KG1 (cell line): ENCODE data around the gene TBC1D5.
"Not testable (repeated sequence)": the region's sequence is repeated elsewhere in the genome, so short reads cannot be mapped to it uniquely, and the experiment has no call there.

ENCODE experiments used
- DNase-seq: peaks from one replicate; lab custom pipeline; 2025; lab: John Stamatoyannopoulos, UW

TBC1D5 gene

DNA sequence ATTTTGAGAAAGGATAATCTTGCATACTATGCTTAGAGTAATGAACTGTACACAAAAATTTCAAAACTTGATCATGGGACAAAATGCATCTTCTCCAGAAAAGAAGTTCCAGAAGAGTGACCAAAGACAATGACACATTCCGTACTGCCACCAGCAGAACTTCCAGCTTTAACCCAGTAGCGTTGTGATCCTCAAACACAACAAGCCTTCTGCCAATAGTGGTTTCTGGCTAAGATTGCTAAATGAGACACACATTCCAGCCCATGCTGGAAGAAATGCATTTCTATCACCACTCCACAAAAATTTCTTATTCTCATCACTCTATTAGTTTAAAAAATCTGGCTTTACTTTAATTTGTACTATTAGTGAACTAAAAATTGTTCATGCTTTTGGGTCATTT, 334.9 kb downstream of the TBC1D5 start:
- DNase-seq, result no peak

DNA sequence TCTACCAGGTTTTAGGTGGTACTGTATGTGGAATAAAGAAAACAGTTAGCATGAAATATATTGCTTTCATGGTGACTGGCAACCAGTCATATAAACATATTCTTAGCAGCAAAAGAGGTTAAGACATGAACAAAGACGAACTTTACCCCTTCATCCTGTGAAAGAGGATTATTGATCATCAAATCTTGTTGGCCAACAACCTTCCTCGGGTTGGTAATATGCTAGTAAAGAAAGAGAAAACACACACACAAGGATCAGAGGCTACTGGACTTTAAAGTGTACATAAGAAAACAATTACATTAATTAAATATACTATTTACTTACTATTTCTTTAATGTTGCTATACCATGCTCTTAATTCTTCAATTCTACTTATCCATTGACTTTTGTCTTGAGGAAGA, 337.9 kb downstream of the TBC1D5 start:
- DNase-seq, result no peak

DNA sequence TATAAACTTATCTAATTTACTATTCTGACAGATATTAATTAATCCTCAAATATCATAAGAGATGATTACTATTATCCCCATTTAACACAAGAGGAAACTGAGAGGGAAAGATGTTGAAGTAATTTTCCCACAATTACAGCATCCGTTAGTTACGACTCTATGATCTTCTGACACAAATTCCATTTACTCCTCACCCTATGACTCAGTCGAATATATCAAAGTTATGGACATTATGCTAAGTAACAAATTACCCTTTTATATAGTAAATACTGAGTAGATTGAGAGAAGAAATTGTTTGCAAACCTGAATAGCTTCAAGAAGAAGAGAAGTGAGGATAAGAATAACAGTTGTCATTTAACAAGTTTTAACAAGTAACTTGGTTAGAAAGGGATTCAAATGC, 340.0 kb downstream of the TBC1D5 start:
- no peak for DNase-seq

- DNase-seq, result no peak
Observed at GRCh38 chr3:17401912-17402311, 340.5 kb downstream of the TBC1D5 start.

- DNase-seq, result no peak
Observed at GRCh38 chr3:17399586-17399985, 342.8 kb downstream of the TBC1D5 start.

DNA sequence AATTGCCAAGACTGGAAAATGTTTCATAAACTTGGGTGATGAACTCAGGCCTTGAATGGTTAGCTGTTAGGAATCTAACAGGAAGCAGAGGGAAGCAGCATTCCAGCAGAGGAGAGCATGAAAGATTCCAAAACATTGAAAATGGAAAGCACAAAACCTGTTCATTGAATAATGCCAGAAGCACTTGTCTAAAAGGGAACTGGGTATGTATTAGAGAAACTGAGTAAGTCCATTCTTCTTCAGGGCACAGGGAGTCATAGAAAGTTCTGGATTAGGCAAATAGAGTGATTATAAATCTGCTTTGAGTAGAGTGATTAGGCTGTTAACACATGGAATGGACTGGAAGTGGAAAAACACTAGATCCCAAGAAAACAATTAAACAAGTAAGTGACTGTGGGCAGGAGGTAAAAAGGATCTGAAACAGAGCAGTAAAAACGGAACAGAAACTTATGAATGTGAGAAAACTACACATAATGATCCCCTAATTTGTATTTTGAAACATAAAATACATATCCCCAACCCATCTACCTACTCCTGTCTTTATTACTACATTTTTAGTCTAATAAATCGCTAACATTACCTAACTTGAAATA, 343.4 kb downstream of the TBC1D5 start:
- DNase-seq, result no peak

GRCh38 chr3:17396036-17396435, 346.4 kb downstream of the TBC1D5 start:
- no peak for DNase-seq

DNA sequence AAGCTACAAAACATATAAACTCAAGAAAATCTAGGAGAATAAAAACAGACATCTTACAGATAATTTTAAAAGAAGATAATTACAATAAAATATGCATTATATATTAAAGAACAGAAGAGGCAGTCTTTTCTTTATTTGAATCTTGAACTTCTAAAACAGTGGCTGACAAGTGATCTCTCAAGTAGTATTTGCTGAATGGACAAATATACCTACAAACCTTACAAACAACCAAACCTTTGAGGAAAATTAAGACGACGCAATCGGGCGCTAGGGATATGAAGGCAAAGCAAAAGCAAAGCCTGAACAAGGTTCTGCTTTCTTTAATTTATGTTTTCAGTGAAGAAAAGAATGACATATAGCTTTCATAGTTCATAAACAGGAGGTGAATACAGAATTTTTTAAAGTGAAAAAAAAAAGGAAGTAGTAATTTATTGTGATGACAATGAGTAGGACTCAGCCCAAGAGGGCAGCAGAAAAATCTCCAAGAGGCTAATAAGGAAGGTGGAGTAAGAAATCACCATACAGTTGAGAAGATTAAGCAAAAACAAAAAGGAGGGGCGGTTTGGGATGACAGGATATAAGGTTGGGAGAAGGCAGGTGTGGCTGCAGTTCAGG, 347.8 kb downstream of the TBC1D5 start:
- peak; percentile 13 for DNase-seq

DNA sequence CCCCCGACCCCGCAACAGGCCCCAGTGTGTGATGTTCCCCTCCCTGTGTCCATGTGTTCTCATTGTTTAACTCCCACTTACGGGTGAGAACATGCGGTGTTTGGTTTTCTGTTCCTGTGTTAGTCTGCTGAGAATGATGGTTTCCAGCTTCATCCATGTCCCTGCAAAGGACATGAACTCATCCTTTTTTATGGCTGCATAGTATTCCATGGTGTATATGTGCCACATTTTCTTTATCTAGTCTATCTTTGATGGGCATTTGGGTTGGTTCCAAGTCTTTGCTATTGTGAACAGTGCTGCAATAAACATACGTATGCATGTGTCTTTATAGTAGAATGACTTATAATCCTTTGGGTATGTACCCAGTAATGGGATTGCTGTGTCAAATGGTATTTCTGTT, 349.9 kb downstream of the TBC1D5 start:
- not testable (repeated sequence) for DNase-seq

DNA sequence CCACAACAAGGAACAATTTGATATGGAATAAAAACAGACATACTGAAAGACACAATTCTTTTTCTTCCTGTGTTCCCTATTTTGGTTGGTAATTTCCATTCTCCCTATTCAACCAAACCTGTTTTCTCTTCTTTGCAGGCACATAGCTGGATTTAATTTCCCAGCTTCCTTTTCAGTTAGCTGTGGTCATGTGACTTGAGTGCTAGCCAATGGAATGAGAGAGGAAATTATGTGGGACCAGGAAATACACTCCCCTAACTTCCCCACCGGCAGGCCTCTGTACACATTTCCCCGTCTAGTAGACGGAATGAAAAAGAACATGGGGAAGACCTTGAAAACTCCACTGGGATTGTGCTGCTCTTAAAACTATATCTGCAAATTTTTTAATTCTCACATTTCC, 351.6 kb downstream of the TBC1D5 start:
- no peak for DNase-seq

GRCh38 chr3:17387108-17387507, 355.3 kb downstream of the TBC1D5 start:
- DNase-seq, result no peak

- DNase-seq, result no peak
Observed at GRCh38 chr3:17386432-17386831, 356.0 kb downstream of the TBC1D5 start.

GRCh38 chr3:17384567-17385296, 357.7 kb downstream of the TBC1D5 start:
- DNase-seq, result no peak

DNA sequence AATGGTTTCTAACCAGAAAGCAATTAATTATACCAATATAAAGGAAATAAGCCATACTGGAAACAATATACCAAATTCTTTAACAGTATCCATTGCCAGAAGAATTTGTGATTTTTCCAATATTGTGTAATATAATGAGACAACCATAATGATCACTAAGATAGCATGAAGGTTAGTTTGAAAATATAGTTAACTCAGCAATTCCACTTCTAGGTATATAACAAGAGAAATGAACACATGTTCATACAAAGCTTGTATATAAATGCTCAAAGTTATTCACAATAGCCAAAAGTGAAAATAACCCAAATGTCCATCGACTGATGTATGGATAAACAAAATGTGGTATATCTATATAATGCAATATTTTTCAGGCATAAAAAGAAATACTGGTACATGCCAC, 369.1 kb downstream of the TBC1D5 start:
- no peak for DNase-seq

GRCh38 chr3:17372362-17373210, 369.8 kb downstream of the TBC1D5 start:
- no peak for DNase-seq

GRCh38 chr3:17369973-17370372, 372.5 kb downstream of the TBC1D5 start:
- DNase-seq, result no peak

DNA sequence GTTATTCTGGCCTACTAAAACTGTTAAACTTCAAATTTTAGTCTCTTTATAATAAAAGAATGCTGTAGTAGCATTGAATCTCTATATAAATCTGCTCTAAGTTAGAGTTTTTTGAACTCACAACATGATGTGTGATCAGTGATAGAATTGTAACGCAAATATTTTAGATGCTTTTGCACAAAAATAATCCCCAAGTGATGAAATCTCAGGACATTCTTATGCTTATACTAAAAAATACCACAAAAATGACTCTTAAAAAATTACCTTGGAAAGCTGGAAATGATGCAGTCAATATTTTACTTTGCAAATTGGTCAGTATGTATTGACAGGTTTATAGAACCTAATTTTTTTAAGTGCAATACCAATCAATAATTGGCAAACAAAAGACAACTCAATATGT, 375.3 kb downstream of the TBC1D5 start:
- no peak for DNase-seq

DNA sequence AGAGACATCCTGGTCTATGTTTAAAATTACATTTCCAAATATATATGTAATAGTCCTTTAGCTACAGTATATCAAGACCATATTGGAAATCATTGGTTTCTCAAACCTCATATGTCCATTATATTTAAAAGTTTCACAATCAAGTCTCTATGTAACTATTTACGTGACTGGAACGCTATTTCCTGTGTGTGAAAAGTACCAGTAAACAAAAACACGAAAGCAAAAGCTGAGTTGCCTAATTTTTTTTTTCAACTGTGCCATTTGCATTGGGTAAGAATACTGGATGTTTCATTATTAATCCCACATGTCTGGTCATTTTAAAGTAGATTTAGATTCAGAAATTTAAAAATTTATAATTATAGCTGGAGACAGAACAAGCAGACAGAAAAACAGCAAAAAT, 381.4 kb downstream of the TBC1D5 start:
- DNase-seq, result no peak

DNA sequence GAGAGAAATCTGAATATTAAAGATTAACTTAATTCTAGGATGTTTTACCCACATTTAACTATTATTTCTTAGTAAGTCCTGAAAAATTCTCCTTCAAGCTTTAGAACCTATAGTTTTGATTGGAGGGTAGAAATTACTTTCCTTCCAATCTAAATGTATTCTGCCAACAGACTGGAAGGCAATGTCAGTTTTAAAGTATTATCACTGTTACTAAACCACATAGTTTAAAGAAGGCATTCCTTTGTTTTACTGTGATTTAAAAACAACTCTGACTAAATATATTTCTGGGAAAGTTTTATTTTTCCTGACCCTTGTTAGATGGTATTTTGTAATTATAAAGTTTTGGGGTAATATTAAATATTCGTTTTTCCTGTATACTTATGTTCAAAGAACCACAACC, 382.5 kb downstream of the TBC1D5 start:
- DNase-seq, result no peak

GRCh38 chr3:17357035-17357710, 385.3 kb downstream of the TBC1D5 start:
- no peak for DNase-seq

- no peak for DNase-seq
Observed at GRCh38 chr3:17356585-17356984, 385.8 kb downstream of the TBC1D5 start.

- DNase-seq, result no peak
Observed at GRCh38 chr3:17355591-17355990, 386.8 kb downstream of the TBC1D5 start.
